GM21390 (cell line): ENCODE results near the gene CAMK2N2.

Experiments used
- ATAC-seq: cut with Tn5 transposase; IDR thresholded peaks from one replicate; pipeline ENCODE4 v1.9.1; 2021; ENCODE audit not compliant: unreplicated experiment

Gene CAMK2N2

DNA sequence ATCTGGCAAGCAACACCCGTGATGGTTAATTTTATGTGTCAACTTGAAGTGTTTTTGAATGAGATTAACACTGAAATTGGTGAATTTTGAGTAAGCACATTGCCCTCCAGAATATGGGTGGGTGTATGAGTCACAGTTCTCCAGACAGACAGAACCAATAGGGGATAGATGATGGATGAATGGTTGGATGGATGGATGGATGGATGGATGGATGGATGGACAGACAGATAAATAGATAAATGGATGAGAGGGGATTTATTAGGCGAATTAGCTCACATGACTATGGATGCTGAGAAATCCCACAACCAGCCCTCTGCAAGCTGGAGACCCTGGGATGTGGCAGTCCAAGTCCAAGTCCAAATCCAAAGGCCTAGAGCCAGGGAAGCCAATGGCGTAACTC is 37.4 kb downstream of the CAMK2N2 start:
- ATAC-seq, result no peak

DNA sequence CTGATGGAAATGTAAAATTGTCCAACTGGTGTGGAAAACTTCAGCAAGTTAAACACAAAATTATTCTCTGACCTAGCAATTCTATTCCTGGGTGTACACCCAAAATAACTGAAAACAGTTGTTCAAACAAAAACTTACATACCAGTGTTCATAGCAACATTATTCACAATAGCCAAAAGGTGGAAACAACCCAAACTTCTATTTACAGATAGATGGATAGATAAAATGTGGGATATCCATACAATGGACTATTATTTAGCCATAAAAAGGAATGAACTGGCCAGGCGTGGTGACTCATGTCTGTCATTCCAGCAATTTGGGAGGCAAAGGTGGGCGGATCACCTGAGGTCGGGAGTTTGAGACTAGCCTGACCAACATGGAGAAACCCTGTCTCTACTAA is 38.8 kb downstream of the CAMK2N2 start:
- no peak for ATAC-seq

DNA sequence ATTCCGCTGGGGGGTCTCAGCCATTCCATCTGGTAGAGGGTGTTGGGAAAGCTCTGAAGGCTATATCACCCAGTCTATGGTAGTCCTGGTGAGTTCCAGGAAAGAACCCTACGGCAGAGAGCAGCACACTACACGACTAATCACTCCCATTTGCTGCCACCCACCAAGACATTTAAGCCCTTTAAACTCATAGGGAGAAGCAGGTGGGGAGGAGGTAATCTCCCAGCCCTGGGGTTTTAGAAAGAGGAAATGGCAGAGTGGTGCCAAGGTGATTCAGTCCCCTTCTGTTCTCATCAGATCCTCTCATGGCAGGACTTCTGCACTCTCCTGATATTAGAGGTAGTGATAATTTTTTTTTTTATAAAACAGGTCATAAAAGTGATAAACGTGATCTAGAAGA is 42.5 kb downstream of the CAMK2N2 start:
- ATAC-seq, result no peak

DNA sequence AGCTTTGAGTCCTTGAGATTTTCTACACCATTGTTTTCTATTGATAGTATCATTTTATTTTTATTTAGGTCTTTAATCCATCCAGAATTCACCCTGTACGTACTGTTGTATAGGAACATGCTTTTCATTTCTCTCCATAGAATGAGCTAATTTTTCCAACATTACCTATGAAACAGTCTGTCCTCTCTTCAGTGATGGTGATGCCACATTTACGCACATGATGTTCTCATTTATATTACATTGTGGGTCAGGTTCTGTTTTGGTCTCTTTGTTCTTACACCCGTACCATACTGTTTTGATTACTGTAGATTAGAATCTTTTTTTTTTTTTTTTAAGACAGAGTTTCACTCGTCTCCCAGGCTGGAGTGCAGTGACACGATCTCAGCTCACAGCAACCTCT is 49.6 kb downstream of the CAMK2N2 start:
- ATAC-seq, result no peak

DNA sequence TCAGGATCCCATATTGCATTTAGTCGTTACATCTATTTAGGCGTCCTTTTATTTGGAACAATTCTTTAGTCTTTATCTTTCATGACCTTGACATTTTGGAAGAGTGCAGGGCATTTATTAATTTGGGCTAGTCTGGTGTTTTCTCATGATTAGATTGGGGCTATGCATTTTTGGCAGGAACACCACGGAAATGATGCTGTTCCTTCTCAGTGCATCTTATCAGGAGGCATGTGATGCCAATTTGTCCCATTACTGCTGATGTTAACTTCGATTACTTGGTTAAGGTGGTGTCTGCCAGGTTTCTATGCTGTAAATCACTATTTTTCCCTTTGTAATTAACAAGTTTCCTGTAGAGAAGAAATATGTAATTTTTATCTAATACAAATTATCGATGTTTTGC is 50.1 kb downstream of the CAMK2N2 start:
- no peak for ATAC-seq
